B cell (primary cell): ENCODE data around the gene SON. TPM values are rescaled to one million over a fixed set of nuclear protein-coding genes. Genes with fewer than 3 reads are reported as not detected.

Source experiments
- ATAC-seq: fragments of 200-7000 bp; cut with Tn5 transposase; one replicate; pipeline ENCODE4 v1.10.0; 2021; ENCODE audit warnings: low read depth, mild to moderate bottlenecking, moderate number of reproducible peaks, moderate library complexity
- CTCF ChIA-PET: fragments of 350-600 bp; sonication (Branson Sonifier 250); formaldehyde crosslinking; loops from one replicate; lab custom pipeline; 2021; ENCODE audit warnings: antibody characterized with exemption, inconsistent platforms; lab: Charles Lee
- POLR2A ChIA-PET: fragments of 350-600 bp; sonication (Branson Sonifier 250); formaldehyde crosslinking; loops from one replicate; lab custom pipeline; 2021; ENCODE audit warnings: antibody characterized with exemption; lab: Charles Lee
- DNase-seq: peaks from one replicate; pipeline ENCODE4 v3.0.0; 2013
- H2AFZ ChIP-seq: 2 replicates; pipeline ENCODE4 v1.6.1; 2012; ENCODE audit warnings: mild to moderate bottlenecking, low read depth, low read length; ENCODE audit not compliant: insufficient read depth, poor library complexity, severe bottlenecking
- H3K27ac ChIP-seq, 2 donors: 1 replicate in 1 of 2; 2 replicates in 1 of 2; pipeline ENCODE4 v1.5.1; 2012 to 2013; ENCODE audit warnings: low read length in 2 of 2, mild to moderate bottlenecking in 2 of 2, moderate library complexity in 1 of 2
- H3K27me3 ChIP-seq, 4 experiments: fragments of 200-600 bp in 1 of 4; sonication (generic) in 1 of 4; replicated peaks in 1 of 4; 1 replicate in 2 of 4; 2 replicates in 2 of 4; pipeline versions ENCODE4 v1.6.1 to v1.7.0; 2013 to 2016; ENCODE audit warnings: low read length in 3 of 4, mild to moderate bottlenecking in 2 of 4, mixed read lengths in 1 of 4, moderate library complexity in 1 of 4; ENCODE audit not compliant: insufficient read depth in 4 of 4, control insufficient read depth in 3 of 4; ENCODE audit errors: control extremely low read depth in 1 of 4
- H3K36me3 ChIP-seq, 2 experiments: replicated peaks in 1 of 2; 1 replicate in 1 of 2; 2 replicates in 1 of 2; pipeline versions ENCODE4 v1.6.1 to v1.7.1; 2013; ENCODE audit warnings: low read length in 1 of 2; ENCODE audit not compliant: insufficient read depth in 2 of 2, control insufficient read depth in 1 of 2; ENCODE audit errors: control extremely low read depth in 1 of 2, extremely low read depth in 1 of 2
- H3K4me1 ChIP-seq, 2 donors: fragments of 200-600 bp in 1 of 2; sonication (generic) in 1 of 2; 1 replicate in 1 of 2; 2 replicates in 1 of 2; pipeline versions ENCODE4 v1.5.1 to v1.6.1; 2013 to 2017; ENCODE audit warnings: low read length in 2 of 2; ENCODE audit not compliant: control insufficient read depth in 2 of 2, insufficient read depth in 2 of 2
- H3K4me2 ChIP-seq: replicated peaks from 2 replicates; pipeline ENCODE3; 2012; ENCODE audit warnings: mild to moderate bottlenecking, low read depth, low read length; ENCODE audit not compliant: poor library complexity, severe bottlenecking
- H3K4me3 ChIP-seq, 5 experiments: fragments of 200-600 bp in 1 of 5; sonication (generic) in 1 of 5; 1 replicate in 3 of 5; 2 replicates in 2 of 5; pipeline versions ENCODE4 v1.5.1 to v1.7.0; 2011 to 2016; ENCODE audit warnings: low read length in 4 of 5, mild to moderate bottlenecking in 4 of 5, low read depth in 2 of 5, control low read depth in 1 of 5, moderate library complexity in 1 of 5; ENCODE audit not compliant: insufficient read depth in 1 of 5; ENCODE audit errors: control extremely low read depth in 1 of 5, extremely low read depth in 1 of 5
- H3K79me2 ChIP-seq: fragments of 200-600 bp; sonication (generic); one replicate; pipeline ENCODE4 v1.6.0; 2016; ENCODE audit warnings: low read length; ENCODE audit not compliant: control insufficient read depth, insufficient read depth
- H3K9ac ChIP-seq: fragments of 200-600 bp; sonication (generic); 2 replicates; pipeline ENCODE4 v1.6.1; 2017; ENCODE audit warnings: mild to moderate bottlenecking, low read length, moderate library complexity
- H3K9me3 ChIP-seq, 3 donors: one replicate each; pipeline versions ENCODE4 v1.6.1 to v1.7.1; 2013; ENCODE audit warnings: low read length in 2 of 3; ENCODE audit not compliant: control insufficient read depth in 2 of 3, insufficient read depth in 1 of 3; ENCODE audit errors: control extremely low read depth in 1 of 3
- H4K20me1 ChIP-seq: 2 replicates; pipeline ENCODE4 v1.6.0; 2012; ENCODE audit warnings: mild to moderate bottlenecking, low read length; ENCODE audit not compliant: insufficient read depth, control insufficient read depth, poor library complexity, severe bottlenecking
- H3K27ac Mint-ChIP-seq: one replicate; pipeline ENCODE4 v1.8.0; 2021; ENCODE audit warnings: mixed read lengths
- H3K27me3 Mint-ChIP-seq: one replicate; pipeline ENCODE4 v1.8.0; 2021; ENCODE audit warnings: mixed read lengths
- H3K4me1 Mint-ChIP-seq: one replicate; pipeline ENCODE4 v1.8.0; 2021; ENCODE audit warnings: mixed read lengths
- H3K4me3 Mint-ChIP-seq: one replicate; pipeline ENCODE4 v1.8.0; 2021; ENCODE audit warnings: mixed read lengths
- H3K9me3 Mint-ChIP-seq: one replicate; pipeline ENCODE4 v1.8.0; 2022; ENCODE audit warnings: mixed read lengths; ENCODE audit not compliant: insufficient read depth
- EZH2 ChIP-seq: IDR thresholded peaks from 2 replicates; pipeline ENCODE4 v1.6.1; 2012; ENCODE audit warnings: borderline replicate concordance, low read depth, mild to moderate bottlenecking, moderate library complexity, low read length; ENCODE audit not compliant: insufficient read depth, poor library complexity, severe bottlenecking
- WGBS: methylation state at CpG from one replicate; pipeline ENCODE4 v1.1.5; 2013; ENCODE audit warnings: missing lambda C conversion rate; ENCODE audit not compliant: insufficient coverage; 5-methylcytosine and 5-hydroxymethylcytosine counted together
- intact Hi-C: fragments of 100-400 bp; cut with micrococcal nuclease; formaldehyde crosslinking; loops from one replicate; pipeline ENCODE4 v1.10.0; 2022
- polyA plus RNA-seq: library from polyadenylated mRNA; depleted of rRNA; stranded (reverse); fragments of >200 nt; gene quantifications from 2 replicates; pipeline ENCODE4 v1.2.3, GENCODE V29; 2012
- total RNA-seq, 2 donors: library from RNA; stranded (reverse); fragments of 120-200 nt in 1 of 2; gene quantifications; 1 replicate in 1 of 2; 2 replicates in 1 of 2; pipeline versions ENCODE4 v1.2.3 to v1.2.4, GENCODE V29; 2013 to 2022
- TF ChIP-seq, protein P1 (sequence below): fragments of 200-600 bp; IDR thresholded peaks from one replicate; pipeline ENCODE4 v1.8.0; 2022; ENCODE audit warnings: antibody characterized with exemption, mild to moderate bottlenecking

SON gene
- total and polyA plus RNA-seq, 2 donors (not counting 1 experiment from before 2014, with no cell fraction given), result 92.0 to 463 TPM

DNA sequence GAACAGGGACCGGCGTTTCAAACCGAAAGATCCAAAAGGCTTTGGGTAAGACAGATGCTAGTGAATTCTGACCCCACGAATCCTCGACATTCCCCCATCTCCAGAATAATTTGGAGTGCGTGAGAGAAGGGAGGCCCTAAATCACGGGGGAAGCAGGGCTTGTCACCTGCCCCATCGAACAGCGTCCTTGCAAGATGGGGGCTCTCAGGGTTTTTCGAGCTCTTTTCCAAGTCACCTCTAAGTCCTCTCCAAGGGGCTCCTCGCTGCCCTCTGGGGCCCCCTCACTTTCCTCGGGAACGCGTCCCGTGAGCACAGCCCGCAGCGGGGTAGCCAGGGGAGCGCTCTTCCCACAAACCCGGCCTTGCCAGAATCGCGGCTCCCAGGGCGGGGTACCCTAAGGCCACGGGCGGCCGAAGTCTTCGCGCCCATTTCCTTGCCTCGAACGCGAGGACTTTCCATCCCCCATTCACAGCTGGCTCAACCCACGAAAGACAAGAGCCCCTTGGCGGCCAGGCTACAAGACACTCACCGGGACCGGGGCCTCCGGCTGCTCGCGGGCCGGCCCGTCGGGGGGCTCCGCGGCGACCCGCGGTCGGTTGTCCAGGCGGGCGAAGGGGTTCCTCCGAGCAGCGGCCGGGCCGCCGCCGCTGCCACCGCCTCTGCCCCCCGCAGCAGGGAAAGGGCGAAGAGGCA is 45.1 kb downstream of the SON start:
- peak overlapping the region; percentile 59 to 96 (median 95) for H3K4me3 ChIP-seq
- H3K79me2 ChIP-seq, result peaks cover 10% of the 10 kb centered on the region
- no peaks in the 10 kb centered on the region for H3K27me3 Mint-ChIP-seq
- no peaks in the 10 kb centered on the region for H3K9me3 Mint-ChIP-seq
- H3K4me3 Mint-ChIP-seq, result peak overlapping the region; percentile 88
- H3K27me3 ChIP-seq, result no peaks in the 10 kb centered on the region
- peak overlapping the region in 1 of 2 donors; percentile 50 for H3K27ac ChIP-seq
- H3K4me1 Mint-ChIP-seq, result peaks cover 14% of the 10 kb centered on the region
- H2AFZ ChIP-seq, result peak overlapping the region; percentile 91
- H3K9ac ChIP-seq, result peak overlapping the region; percentile 91
- H4K20me1 ChIP-seq, result no peaks in the 10 kb centered on the region
- H3K36me3 ChIP-seq, result peaks cover 0 to 1% of the 10 kb centered on the region in 2 experiments
- CTCF ChIA-PET, result interaction anchor here (1.0 to 2.5 kb wide), 2 partner anchors 18 to 20 kb away, joined by 3 to 24 read pairs; no protein-coding TSS in a partner anchor
- under 1% methylated on average over 54 of the region's 57 CpGs for WGBS
- H3K27ac Mint-ChIP-seq, result peak overlapping the region; percentile 73
- peaks cover 9 to 13% of the 10 kb centered on the region in 2 donors for H3K4me1 ChIP-seq
- intact Hi-C loops, result loop anchor here (1.0 to 5.0 kb wide), 4 partner anchors 46 to 329 kb away; partner anchors contain the start of genes ATP5PO, CRYZL1, DNAJC28 and GART
- ATAC-seq, result peak; percentile 9
- no peak for DNase-seq
- no peak for TF ChIP-seq EZH2
- TF ChIP-seq, protein P1, sequence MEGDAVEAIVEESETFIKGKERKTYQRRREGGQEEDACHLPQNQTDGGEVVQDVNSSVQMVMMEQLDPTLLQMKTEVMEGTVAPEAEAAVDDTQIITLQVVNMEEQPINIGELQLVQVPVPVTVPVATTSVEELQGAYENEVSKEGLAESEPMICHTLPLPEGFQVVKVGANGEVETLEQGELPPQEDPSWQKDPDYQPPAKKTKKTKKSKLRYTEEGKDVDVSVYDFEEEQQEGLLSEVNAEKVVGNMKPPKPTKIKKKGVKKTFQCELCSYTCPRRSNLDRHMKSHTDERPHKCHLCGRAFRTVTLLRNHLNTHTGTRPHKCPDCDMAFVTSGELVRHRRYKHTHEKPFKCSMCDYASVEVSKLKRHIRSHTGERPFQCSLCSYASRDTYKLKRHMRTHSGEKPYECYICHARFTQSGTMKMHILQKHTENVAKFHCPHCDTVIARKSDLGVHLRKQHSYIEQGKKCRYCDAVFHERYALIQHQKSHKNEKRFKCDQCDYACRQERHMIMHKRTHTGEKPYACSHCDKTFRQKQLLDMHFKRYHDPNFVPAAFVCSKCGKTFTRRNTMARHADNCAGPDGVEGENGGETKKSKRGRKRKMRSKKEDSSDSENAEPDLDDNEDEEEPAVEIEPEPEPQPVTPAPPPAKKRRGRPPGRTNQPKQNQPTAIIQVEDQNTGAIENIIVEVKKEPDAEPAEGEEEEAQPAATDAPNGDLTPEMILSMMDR, result no peak
- POLR2A ChIA-PET, result interaction anchor here (0.7 to 2.2 kb wide), 4 partner anchors 14 to 371 kb away, joined by 3 to 20 read pairs (median 5); partner anchors contain the start of genes GART, SON and TMEM50B
- H3K9me3 ChIP-seq, result no peaks in the 10 kb centered on the region
- peak overlapping the region; percentile 91 for H3K4me2 ChIP-seq
